ENCODE data around the gene ITGB3BP. TPM values are rescaled to one million over a fixed set of nuclear protein-coding genes. Genes with fewer than 3 reads are reported as not detected.

ITGB3BP gene
- total and polyA plus RNA-seq, 2 of the 4 experiments (the other 2 are of a cell fraction) = 8.1 to 11.9 TPM

GRCh38 chr1:63463248-63463647 is 59.8 kb downstream of the ITGB3BP start:
- no peaks in the 10 kb centered on the region for H3K4me1 ChIP-seq (ENCODE audit: control insufficient read depth, insufficient read depth, low read length)
- H3K9ac ChIP-seq (ENCODE audit: low read depth, low read length) = no peak overlapping the region
- H3K23ac ChIP-seq (ENCODE audit: low read depth, low read length) = no peak overlapping the region
- H3K9me3 ChIP-seq (ENCODE audit: control insufficient read depth, insufficient read depth, low read length) = 0 out of 2 replicates have a peak, but pooled peaks cover 2% of the 10 kb centered on the region
- no CpG with 5 or more reads among the region's 3 CpGs for WGBS, 2 experiments (ENCODE audit: extremely low coverage in 2 of 2, insufficient read length in 1 of 2)
- H2BK15ac ChIP-seq (ENCODE audit: low read depth, low read length) = no peak overlapping the region
- no peak overlapping the region for H2BK120ac ChIP-seq (ENCODE audit: low read depth, low read length)
- H3K36me3 ChIP-seq (ENCODE audit: control insufficient read depth, insufficient read depth, low read length) = no peaks in the 10 kb centered on the region
- DNase-seq (peak; percentile 37), ATAC-seq (ENCODE audit: low read depth) (no peak)
- no peak overlapping the region for H4K5ac ChIP-seq (ENCODE audit: low read depth, low read length)
- TF ChIP-seq, protein P1, sequence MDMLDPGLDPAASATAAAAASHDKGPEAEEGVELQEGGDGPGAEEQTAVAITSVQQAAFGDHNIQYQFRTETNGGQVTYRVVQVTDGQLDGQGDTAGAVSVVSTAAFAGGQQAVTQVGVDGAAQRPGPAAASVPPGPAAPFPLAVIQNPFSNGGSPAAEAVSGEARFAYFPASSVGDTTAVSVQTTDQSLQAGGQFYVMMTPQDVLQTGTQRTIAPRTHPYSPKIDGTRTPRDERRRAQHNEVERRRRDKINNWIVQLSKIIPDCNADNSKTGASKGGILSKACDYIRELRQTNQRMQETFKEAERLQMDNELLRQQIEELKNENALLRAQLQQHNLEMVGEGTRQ (IDR thresholded peaks at IDR 0.05; ENCODE audit: low read depth, low read length) = no peak
- no peak for TF ChIP-seq NFE2L2 (IDR thresholded peaks at IDR 0.05; ENCODE audit: low read depth, low read length)
- TF ChIP-seq CEBPB (IDR thresholded peaks at IDR 0.05; ENCODE audit: low read depth, low read length) = peak; percentile 30; the same call in 1 of the 2 replicates
- no peaks in the 10 kb centered on the region for H3K27me3 ChIP-seq (ENCODE audit: control insufficient read depth, insufficient read depth, low read length)
- no peak overlapping the region for H4K91ac ChIP-seq (ENCODE audit: insufficient read depth, low read depth, low read length)
- H3K18ac ChIP-seq (ENCODE audit: low read depth, low read length) = no peak overlapping the region
- no TSS peak for BruUV-seq (replicated peaks)
- ChIA-PET POLR2A (ENCODE audit: unreplicated experiment) (interaction anchor here (0.7 kb wide), 1 partner anchor 40 kb away, joined by 3 read pairs; no protein-coding TSS in a partner anchor), CTCF (no interaction called here)
- no peak overlapping the region for H3K56ac ChIP-seq (ENCODE audit: extremely low read depth, insufficient read depth, low read length)
- no peak overlapping the region for H2AFZ ChIP-seq (replicated peaks; ENCODE audit: low read length, poor library complexity)
- H3K14ac ChIP-seq (replicated peaks; ENCODE audit: low read depth, low read length) = no peak overlapping the region
- in situ Hi-C loops (cut with MboI; ENCODE audit: low sequenced_read_pairs) = no loop called here
- no peaks in the 10 kb centered on the region for H4K20me1 ChIP-seq (ENCODE audit: insufficient read depth, low read length)
- H2BK20ac ChIP-seq (ENCODE audit: low read depth, low read length) = no peak overlapping the region
- H2AK5ac ChIP-seq (ENCODE audit: low read depth, low read length) = no peak overlapping the region
- H3K4me2 ChIP-seq (ENCODE audit: low read depth, low read length) = no peak overlapping the region
- no peak overlapping the region for H2AK9ac ChIP-seq (replicated peaks; ENCODE audit: low read depth, low read length, poor library complexity)
- intact Hi-C loops (cut with micrococcal nuclease) = no loop called here
- H3K4ac ChIP-seq (ENCODE audit: low read depth, low read length) = no peak overlapping the region
- H4K8ac ChIP-seq (ENCODE audit: low read depth in 2 of 2, low read length in 2 of 2) = no peak overlapping the region
- no peaks in the 10 kb centered on the region for H3K79me1 ChIP-seq (ENCODE audit: low read depth in 1 of 2, low read length in 2 of 2)
- H3K27ac ChIP-seq (ENCODE audit: insufficient read depth, low read length) = no peak overlapping the region
- no peak overlapping the region for H2BK5ac ChIP-seq (ENCODE audit: low read depth, low read length, poor library complexity, severe bottlenecking)
- dilution Hi-C loops (cut with HindIII; ENCODE audit: low sequenced_read_pairs, unreplicated experiment) = no loop called here
- no peaks in the 10 kb centered on the region for H3K9me1 ChIP-seq (ENCODE audit: insufficient read depth, low read length)
- no peak overlapping the region for H3K4me3 ChIP-seq (ENCODE audit: insufficient read depth, low read depth, low read length)
